ENCODE measurements around the gene MGST1.

DNA sequence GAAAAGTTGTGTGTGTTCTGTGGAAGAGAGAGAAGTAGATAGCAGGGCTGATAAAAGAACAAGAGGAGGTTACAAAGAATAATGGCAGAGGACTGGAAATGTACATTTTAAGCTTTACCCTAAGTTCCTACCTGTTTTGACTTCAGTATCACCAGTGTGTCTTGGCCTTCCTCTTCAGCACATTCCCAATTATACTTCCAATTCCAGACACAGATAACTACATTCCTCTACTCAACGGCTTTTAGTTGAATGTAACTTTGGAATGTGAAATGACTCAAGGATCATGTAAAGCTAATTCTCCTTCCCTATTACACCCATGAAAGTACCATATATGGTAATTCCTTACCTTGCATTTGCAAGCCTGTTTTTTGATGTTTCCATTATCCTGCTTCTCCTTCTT lies 5.0 kb downstream of the MGST1 start:
- TF ChIP-seq EZH2 (IDR thresholded peaks at IDR 0.05; ENCODE audit: low read length), result no peak
- TF ChIP-seq, protein P1, sequence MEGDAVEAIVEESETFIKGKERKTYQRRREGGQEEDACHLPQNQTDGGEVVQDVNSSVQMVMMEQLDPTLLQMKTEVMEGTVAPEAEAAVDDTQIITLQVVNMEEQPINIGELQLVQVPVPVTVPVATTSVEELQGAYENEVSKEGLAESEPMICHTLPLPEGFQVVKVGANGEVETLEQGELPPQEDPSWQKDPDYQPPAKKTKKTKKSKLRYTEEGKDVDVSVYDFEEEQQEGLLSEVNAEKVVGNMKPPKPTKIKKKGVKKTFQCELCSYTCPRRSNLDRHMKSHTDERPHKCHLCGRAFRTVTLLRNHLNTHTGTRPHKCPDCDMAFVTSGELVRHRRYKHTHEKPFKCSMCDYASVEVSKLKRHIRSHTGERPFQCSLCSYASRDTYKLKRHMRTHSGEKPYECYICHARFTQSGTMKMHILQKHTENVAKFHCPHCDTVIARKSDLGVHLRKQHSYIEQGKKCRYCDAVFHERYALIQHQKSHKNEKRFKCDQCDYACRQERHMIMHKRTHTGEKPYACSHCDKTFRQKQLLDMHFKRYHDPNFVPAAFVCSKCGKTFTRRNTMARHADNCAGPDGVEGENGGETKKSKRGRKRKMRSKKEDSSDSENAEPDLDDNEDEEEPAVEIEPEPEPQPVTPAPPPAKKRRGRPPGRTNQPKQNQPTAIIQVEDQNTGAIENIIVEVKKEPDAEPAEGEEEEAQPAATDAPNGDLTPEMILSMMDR (optimal IDR thresholded peaks at IDR 0.05 in 1 of 3, IDR thresholded peaks at IDR 0.05 in 1 of 3, conservative IDR thresholded peaks at IDR 0.05 in 1 of 3; ENCODE audit: extremely low read depth in 1 of 3, insufficient read depth in 2 of 3, low read length in 3 of 3), result no peak
